Measurements from ENCODE around the gene CSTPP1.
"Not testable (repeated sequence)": the region's sequence is repeated elsewhere in the genome, so short reads cannot be mapped to it uniquely, and the experiment has no call there.

CSTPP1 gene

DNA sequence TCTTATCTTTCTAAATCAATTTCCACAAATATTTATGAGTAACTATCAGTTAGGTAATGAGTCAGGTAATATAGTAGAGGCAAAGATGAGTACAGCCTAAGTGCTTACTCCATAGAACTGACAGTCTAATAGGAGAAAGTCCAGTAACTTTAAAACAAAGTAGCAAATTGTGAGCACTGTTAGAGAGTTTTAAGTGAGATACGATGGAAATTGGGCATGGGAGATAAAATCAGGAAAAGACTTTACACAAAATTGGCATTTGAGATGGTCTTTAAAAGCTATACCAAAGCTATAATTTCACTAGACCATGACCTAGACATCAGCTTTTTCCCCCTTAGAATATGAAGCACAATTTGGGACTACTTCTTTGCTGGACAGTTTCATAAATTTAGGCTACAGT is 113.7 kb downstream of the CSTPP1 start:
- no peak for DNase-seq (ENCODE audit: low spot score)

DNA sequence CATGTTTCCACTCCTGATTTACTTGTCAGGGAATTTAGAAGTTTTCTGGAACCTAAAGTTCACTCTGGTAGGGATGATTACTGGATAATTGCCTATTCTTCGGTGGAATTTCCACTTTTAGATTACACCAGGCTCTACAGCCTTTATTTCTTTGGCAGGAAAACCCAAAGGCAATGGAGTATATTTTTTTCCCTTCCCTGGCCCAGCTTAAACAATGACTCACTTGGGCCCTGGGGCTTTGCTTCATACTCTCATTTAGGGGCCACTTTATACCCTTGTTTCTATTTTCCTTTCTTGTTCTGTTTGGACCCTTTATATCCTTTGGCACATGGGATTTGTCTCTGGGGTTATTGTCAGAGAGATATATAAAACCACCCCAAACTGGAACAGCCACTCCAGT is 114.7 kb downstream of the CSTPP1 start:
- DNase-seq (ENCODE audit: low spot score), result no peak

DNA sequence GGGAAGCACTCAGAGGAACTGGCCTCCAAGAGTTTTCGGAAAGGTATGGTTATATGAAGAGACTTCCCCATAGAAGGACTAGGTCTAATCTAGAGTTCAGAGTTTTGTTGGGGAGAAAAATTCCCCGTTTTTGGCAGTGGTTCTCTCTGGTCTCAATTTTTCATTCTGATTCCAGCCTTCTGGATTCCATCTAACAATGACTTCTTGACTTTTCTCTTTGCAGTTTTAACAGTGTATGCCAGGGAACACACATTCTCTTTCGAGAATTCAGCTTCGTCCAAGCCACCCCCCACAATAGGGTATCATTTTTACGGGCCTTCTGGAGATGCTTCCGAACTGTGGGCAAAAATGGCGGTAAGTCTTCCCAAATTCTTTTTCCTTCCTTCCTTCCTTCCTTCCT is 115.6 kb downstream of the CSTPP1 start:
- DNase-seq (ENCODE audit: low spot score), result no peak

DNA sequence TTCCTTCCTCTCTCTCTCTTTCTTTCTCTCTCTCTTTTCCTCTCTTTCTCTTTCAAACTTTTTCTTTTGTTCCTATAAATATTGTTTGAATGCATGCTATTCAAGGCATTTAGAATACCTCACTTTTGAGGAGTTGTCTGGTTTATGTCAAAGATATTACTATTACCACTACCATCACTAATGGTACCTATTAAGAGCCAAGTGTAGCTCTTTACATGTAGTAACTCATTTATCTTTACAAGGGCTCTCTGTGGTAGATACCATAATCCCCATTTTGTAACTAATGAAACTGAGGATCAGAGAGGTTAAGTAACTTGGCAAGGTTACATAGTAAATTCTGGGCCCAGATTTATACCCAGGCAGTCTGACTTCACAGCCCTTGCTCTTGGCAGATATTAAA is 116.0 kb downstream of the CSTPP1 start:
- no peak for DNase-seq (ENCODE audit: low spot score)

DNA sequence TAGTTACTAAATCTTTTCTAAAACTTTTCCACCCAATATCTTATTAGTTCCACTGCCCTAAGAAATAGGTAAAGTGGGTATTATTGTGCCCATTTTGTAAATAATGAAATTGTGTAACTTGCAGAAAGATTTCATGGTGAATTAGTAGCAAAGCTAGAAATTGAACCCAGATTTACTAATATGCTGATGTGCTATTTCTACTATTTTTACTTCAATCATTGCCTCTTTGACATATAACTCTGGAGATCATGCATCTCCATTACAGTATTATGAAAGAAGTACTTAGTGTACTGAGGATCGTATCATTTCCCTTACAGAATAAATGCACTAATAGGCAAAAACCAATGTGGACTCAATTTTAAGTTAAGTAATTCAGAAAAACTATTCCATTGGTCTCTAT is 119.0 kb downstream of the CSTPP1 start:
- DNase-seq (ENCODE audit: low spot score), result no peak

DNA sequence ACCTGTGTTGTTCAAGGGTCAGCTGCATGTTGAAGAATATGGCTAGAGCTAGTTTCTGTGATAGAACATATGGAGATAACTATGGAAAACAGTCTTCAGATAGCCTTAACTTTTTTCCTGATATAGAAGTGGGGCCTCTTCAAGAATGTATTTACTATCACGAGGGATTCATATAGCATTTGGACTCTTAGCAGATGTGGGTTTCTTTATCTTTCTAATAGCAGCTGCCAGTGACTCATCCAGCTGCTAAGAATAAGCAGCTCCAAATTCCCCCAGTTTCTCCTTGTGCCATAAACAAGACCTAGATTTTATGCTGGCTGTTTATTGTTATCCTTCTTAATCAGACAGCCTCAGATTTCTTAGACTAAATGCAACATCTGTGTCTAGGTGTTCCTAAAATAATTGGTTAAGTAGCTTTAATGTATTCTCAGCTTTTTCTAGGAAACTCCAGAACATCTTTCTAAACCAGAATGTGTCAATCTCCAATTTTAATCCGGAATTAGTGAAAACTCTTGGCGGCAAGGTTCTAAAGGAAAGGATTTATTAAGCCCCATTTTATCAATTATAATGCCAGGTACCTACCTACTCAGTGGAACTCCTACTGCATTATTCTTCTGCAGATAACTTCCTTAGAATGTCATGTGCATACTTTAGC is 119.8 kb downstream of the CSTPP1 start:
- no peak for DNase-seq (ENCODE audit: low spot score)

DNA sequence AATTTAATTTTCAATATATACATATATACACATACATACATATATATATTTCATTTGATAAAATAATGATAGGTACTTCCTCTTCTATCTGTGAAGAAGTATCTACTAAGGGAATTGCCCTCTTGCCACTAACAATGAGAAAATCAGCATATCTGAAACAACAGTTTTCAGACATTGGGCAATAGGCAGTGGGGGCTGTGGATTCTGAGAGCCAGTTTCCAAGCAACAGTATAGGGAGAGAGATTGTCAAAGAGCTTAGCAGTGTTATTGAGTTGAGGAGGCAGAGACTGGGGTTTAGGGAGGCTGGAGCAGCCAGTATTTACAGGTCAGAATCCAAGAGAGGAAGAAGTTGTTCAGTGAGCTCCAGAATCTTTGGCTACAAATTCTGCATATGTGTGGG is 120.8 kb downstream of the CSTPP1 start:
- DNase-seq (ENCODE audit: low spot score), result no peak

DNA sequence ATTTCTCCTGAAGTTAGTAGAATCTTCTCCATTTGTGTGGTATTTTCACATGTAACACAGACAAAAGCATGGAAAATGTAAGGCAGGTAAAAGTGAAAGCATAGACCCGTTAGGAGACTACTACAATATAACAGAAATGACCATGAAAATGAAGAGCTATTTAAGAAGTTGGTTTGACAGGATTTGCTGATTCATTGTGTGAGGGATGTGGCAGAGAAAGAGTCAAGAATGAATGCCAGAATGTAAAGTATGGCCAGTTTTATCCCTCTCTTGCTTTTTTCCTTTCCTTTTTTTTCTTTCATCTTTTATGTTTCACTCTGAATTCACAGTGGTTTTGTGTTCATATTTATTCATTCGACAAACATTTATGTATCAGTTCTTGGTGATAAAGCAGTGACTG is 124.2 kb downstream of the CSTPP1 start:
- no peak for DNase-seq (ENCODE audit: low spot score)

DNA sequence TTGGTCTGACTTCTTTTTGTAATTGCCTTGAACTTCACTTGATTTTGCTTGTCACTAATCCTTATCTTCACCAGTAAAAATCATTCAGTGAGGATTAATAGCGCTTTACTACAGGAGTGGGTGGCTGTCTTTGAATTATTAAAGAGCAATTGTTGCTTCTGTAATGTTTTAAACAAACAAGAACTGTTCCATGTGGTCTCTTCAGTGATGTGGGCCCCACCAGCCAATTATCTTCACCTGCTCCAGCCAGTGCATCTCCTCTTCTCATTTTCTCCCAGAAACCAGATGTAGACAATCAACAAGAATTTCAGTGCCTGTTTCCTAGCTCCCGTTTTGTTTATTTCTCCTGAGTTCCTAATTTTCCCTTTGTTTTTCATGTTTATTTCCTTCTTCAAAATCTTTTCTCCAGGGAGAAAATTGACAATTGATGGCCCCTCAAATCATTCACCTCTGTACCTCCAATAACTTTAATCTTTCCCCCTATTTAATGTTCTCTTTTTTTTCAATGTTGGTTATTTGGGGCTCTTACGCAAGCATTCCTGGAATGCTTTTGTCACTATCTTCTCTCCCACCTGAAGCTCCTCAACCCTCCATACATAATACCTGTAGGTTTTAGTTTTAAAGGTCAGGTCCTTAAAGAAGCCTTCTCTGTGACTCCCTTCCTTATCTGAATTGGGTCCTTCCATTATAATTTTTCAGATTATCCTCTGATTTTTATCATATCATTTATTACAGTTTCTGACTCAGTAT is 125.0 kb downstream of the CSTPP1 start:
- no peak for DNase-seq (ENCODE audit: low spot score)

DNA sequence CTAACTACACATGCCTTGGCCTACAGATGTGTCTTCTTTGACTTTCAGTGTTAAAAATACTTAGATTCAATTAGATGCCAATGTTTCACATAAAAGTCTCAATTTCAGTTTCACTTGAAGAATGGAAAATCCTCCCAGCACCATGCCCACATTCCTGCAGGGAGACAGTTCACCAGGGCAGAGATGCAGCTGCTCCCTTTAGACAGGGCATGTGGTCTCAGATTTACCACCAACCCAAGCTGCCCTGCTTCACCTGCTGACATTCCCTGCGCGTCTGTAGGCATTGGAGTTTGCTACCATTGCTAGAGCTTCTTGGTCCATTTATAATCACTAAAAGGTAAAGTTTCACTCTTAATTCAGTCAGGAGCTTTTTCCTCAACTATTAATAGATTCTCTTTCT is 126.2 kb downstream of the CSTPP1 start:
- no peak for DNase-seq (ENCODE audit: low spot score)

DNA sequence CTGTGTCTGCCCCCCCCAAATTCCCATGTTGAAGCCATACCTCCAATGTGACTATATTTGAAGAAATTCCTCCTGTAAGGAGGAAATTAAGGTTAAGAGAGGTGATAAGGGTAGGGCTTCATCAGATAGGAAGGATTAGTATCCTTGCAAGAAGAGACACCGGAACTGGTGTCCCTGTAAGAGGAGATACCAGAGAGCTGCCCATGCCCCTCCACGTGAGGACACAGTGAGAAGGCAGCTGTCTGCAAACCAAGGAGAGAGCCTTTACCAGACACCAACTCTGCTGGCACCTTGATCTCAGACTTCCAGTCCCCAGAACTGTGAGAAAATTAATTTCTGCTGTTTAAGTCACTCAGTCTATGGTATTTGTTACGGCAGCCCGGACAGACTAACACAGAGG is 130.8 kb downstream of the CSTPP1 start:
- no peak for DNase-seq (ENCODE audit: low spot score)

DNA sequence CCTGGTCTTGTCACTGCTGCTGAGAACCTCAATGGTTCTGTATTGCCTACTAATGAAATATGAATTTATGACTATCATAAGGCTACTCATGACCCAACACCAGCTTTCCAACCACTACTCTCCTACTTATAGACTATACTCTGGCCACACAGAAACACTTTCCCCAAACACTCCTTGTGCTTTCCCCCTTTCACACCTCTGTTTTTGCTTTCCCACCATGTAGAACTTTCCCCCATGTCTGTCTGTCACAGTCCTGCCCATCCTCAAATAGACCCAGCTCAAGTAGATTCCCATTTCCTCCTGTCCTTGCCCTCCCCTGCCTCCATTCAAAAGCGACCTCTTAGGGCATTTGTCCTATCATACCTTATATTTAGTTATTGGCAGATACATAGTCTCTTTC is 134.2 kb downstream of the CSTPP1 start:
- no peak for DNase-seq (ENCODE audit: low spot score)

DNA sequence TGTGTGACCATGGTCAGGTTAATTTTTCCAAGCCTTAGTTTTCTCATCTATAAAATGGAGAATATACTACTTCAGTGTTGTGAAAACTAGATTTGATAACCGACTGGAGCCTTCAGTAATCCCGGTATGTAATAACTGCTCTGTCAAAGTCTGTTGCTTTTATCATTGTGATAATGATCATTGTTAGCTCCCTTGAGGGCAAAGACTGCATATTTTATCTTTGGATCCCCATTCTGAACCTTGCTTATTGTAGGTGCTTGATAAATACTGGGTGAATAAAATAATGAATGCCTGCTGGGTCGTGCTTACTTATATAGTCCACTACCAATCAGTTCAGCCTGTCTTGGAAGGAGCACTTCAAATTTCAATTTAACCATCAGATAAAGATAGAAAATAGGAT is 134.8 kb downstream of the CSTPP1 start:
- no peak for DNase-seq (ENCODE audit: low spot score)

DNA sequence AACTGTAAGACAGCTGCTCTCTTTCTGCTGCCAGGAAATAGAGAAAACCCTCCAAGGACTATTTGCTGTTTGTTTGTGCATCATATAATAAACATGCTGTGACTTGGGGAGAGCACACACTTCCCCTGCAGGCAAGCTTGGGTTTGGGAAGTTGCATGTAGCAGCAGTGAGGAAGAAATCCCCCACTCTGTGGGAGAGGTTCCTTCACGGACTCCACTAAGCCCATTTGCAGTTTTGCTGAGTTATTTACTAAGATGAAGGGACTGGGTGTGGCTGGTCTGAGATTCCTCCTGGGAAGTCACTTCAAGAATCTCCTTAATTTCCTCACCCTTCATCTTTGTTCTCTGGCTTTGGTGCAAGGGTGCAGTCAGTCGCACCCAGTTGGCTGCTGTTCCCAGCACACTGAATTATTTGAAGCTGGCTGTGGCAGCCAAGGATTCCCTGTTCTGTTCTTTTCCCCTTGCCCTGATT is 135.3 kb downstream of the CSTPP1 start:
- no peak for DNase-seq (ENCODE audit: low spot score)

DNA sequence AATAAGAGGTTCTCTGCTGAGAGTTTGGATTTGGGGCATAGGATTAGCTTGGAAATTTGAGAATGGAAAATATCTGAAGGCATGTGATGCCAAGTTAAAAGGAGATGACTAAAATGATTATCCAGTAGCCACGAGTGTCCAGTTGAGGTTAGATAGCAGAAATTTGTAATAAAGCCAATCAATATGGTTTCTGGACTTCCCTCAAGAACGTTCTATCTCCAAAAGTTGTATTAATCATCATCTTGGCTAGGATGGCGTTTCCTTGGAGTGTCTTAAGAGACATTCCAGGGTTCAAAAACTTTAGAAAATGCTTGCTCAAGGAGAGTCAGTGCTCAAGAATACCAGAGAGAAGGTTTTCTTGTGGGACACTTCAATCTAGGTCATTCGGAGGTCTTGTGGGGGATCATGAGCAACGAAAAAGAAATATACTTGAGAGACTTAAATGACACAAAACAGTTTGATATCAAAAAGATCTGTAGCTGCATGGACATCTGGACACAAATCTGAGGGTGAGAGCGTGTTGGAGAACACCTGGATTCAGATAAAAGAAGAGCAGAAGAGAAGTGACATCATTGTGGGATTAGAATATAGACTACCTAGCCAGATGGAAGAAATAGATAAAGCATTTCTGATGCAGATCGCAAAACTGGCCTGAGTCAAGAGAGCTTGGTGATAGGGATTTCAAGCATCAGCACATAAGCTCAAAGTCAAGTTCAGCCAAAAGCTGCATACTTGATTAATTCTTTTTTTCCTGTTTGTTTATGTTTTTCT is 142.4 kb downstream of the CSTPP1 start:
- no peak for DNase-seq (ENCODE audit: low spot score)

DNA sequence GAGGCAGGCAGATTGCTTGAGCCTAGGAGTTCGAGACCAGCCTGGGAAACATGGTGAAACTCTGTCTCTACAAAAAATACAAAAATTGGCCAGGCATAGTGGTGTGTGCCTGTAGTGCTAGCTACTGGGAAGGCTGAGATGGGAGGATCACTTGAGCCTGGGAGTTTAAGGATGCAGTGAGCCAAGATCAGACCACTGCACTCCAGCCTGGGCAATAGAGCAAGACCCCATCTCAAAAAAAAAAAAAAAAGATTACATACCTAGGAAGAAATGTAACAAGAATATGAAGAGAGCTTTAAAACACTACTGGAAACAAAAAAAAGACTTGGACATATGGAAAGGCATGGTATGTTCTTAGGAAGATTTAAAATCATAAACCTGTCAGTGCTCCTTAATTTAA is 144.2 kb downstream of the CSTPP1 start:
- DNase-seq (ENCODE audit: low spot score), result not testable (repeated sequence)

DNA sequence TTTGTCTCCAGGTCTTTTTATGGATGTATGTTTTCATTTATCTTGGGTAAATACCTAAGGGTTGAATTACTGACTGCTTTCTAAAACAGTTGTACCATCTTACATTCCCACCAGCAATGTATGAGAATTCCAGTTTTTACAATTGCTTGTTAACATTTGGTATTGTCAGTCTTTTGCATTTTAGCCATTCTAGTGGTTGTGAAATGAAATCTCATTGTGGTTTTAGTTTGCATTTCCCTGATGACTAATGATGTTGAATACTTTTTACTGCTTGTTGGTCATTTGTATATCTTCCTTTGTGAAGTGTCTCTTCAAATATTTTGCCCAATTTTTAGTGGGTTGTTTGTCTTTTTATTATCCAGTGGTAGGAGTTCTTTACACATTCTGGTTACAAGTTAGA is 147.4 kb downstream of the CSTPP1 start:
- DNase-seq (ENCODE audit: low spot score), result no peak

DNA sequence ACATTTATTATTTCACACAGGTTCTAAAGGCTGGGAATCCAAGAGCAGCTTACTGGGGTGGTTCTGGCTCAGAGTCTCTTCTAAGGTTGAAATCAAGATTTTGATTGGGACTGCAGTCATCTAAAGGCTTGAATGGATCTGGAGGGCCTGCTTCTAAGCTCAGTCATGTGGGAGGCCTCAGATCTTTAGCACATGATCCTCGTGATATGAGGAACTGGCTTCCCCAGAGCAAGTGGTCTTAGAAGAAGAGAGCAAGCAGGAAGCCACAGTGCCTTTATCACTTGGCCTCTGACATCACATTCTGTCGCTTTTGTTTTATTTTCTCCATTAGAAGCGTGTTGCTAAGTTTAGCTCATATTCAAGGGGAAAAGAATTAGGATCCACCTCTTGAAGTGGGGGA is 151.2 kb downstream of the CSTPP1 start:
- no peak for DNase-seq (ENCODE audit: low spot score)

DNA sequence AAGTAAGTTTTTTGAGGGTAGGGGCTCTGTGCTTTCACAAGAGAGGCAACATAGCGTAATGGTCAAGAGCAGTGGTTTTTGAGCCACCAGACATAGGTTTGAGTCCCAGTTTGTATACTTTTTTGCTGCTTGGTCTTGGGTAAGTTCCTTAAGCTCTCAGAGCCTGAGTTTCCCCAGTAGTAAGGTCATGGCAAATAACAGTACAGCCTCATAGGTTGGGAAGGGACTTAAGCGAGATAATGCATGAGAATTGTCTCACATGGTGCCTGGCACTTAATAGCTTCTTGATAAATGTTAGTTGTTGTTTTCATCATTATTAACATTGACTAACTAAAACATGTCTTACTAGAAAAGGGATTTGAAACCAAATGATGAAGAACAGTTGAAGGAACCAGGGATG is 157.0 kb downstream of the CSTPP1 start:
- DNase-seq (ENCODE audit: low spot score), result no peak

DNA sequence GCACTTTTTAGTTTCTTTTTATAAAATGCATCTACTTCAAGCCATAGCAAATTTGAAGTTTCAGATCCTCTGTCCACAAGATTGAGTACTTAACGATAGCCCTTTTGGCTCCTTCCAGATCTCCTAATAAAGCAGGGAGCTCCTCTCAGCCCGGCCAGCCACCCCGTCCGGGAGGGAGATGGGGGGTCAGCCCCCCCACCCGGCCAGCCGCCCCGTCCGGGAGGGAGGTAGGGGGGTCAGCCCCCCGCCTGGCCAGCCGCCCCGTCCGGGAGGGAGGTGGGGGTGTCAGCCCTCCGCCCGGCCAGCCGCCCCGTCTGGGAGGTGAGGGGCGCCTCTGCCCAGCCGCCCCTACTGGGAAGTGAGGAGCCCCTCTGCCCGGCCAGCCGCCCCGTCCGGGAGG is 160.3 kb downstream of the CSTPP1 start:
- not testable (repeated sequence) for DNase-seq (ENCODE audit: low spot score)

DNA sequence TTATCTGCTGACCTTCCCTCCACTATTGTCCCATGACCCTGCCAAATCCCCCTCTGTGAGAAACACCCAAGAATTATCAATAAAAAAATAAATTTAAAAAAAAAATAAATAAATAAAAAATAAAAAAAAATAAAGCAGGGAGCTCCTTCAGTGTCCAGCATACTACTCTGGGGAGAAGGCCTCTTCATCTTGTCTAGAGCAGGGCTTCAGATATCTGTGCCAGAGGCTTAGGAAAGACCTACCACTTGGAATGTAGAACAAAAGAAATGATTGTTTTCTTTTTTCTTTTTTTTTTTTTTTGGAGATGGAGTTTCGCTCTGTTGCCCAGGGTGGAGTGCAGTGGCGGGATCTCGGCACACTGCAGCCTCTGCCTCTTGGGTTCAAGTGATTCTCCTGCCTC is 161.7 kb downstream of the CSTPP1 start:
- DNase-seq (ENCODE audit: low spot score), result not testable (repeated sequence)

DNA sequence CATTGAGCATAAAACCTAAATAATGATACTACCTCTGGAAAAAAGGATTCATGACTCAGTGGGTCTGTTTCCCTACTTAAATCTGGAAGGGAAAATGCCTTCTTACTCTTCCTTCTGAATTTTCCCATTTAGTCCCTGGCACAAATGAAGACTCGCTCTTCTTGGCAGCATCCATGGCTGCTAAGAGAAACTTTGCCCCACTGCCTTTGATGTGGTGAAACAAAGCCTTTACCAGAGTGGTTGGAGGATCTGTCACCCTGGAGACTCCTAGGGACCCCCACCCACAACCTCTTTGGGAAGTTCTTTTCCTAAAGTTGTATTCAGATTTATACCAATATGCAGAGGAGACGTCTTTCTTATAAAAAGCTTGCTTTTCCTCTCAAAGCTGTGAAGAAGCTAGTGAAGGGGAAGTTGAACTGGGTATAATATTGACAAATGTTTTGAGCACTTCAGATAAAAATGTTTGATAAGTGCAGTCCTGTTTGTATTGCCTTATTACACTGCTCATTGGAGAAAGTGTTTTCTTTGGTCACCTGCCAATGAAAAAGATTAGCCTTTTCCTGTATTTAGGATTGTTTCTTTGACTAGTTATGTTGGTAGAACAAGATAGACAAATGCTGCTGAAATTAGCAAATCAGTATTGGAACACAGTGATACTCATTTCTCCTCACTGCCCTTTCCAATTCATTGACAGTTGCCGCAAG is 162.8 kb downstream of the CSTPP1 start:
- no peak for DNase-seq (ENCODE audit: low spot score)

DNA sequence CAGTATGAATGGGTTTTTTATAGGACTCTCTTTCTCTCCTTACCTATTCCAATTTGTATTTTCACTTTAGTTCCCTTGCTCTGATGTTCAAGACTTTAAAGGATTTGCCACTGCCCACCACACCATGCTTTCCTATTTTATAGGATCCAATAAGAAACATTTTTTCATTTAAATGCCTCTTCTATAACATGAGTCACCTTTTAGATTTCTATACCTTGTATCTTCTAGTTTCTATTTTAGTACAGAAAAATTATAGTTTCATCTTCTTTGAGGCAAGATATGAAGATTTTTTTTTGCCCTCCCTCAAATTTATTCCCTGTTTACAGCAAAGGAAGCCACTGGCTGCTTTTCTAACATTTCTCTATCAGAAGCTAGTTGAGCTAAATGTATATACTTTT is 163.4 kb downstream of the CSTPP1 start:
- DNase-seq (ENCODE audit: low spot score), result no peak
